Progenitor cell of endocrine pancreas (in vitro differentiated cells): Measurements from ENCODE around the gene KCTD5. TPM values are rescaled to one million over a fixed set of nuclear protein-coding genes. Genes with fewer than 3 reads are reported as not detected.

Source experiments
- DNase-seq: peaks from one replicate; pipeline ENCODE4 v3.0.0; 2021; ENCODE audit warnings: low spot score; ENCODE audit not compliant: unreplicated experiment
- H3K27ac Mint-ChIP-seq: 2 replicates; pipeline ENCODE4 v1.8.0; 2021; ENCODE audit warnings: mild to moderate bottlenecking, moderate library complexity, mixed read lengths
- H3K27me3 Mint-ChIP-seq: 2 replicates; pipeline ENCODE4 v1.8.0; 2021; ENCODE audit warnings: mixed read lengths
- H3K36me3 Mint-ChIP-seq: 2 replicates; pipeline ENCODE4 v1.8.0; 2022; ENCODE audit warnings: mixed read lengths; ENCODE audit not compliant: insufficient read depth
- H3K4me1 Mint-ChIP-seq: 2 replicates; pipeline ENCODE4 v1.8.0; 2021; ENCODE audit warnings: low read depth, mixed read lengths
- H3K4me3 Mint-ChIP-seq: 2 replicates; pipeline ENCODE4 v1.8.0; 2021; ENCODE audit warnings: low read depth, mild to moderate bottlenecking, moderate library complexity, mixed read lengths
- H3K9me3 Mint-ChIP-seq: 2 replicates; pipeline ENCODE4 v1.8.0; 2021; ENCODE audit warnings: low read depth, mixed read lengths
- CTCF ChIP-seq: fragments of 200-600 bp; sonication (generic); IDR thresholded peaks from one replicate; pipeline ENCODE4 v1.5.0; 2021; ENCODE audit warnings: antibody characterized with exemption, mild to moderate bottlenecking; ENCODE audit not compliant: unreplicated experiment
- total RNA-seq: library from RNA; stranded (reverse); gene quantifications from 2 replicates; pipeline ENCODE4 v1.2.1, GENCODE V29; 2021

The KCTD5 gene
- total RNA-seq, 1 donor from 2014 or later = 21.4 TPM

GRCh38 chr16:2708290-2708639 is 25.9 kb downstream of the KCTD5 start:
- no peaks in the 10 kb centered on the region for H3K4me1 Mint-ChIP-seq
- H3K27me3 Mint-ChIP-seq = no peaks in the 10 kb centered on the region

GRCh38 chr16:2708955-2709587 is 26.7 kb downstream of the KCTD5 start:
- Mint-ChIP-seq H3K4me3 (no peak overlapping the region), H3K4me1 (no peaks in the 10 kb centered on the region), H3K27ac (no peak overlapping the region), H3K36me3 (no peaks in the 10 kb centered on the region), H3K9me3 (no peaks in the 10 kb centered on the region), H3K27me3 (no peaks in the 10 kb centered on the region)
- DNase-seq = no peak
- TF ChIP-seq CTCF = no peak

More at GRCh38 chr16:2708290-2708639, 25.9 kb downstream of the KCTD5 start:
- no peak for TF ChIP-seq CTCF
- no peaks in the 10 kb centered on the region for H3K9me3 Mint-ChIP-seq
- H3K27ac Mint-ChIP-seq = no peak overlapping the region
- DNase-seq = no peak
- H3K4me3 Mint-ChIP-seq = no peak overlapping the region
- no peaks in the 10 kb centered on the region for H3K36me3 Mint-ChIP-seq

- Mint-ChIP-seq H3K27ac (no peak overlapping the region), H3K36me3 (no peaks in the 10 kb centered on the region), H3K27me3 (peaks cover 2% of the 10 kb centered on the region)
These were observed 27.3 kb downstream of the KCTD5 start for GRCh38 chr16:2709588-2709984.

GRCh38 chr16:2710021-2710710 is 27.8 kb downstream of the KCTD5 start:
- no peaks in the 10 kb centered on the region for H3K36me3 Mint-ChIP-seq
- H3K27ac Mint-ChIP-seq = no peak overlapping the region
- no peaks in the 10 kb centered on the region for H3K4me1 Mint-ChIP-seq
- no peak for DNase-seq
- no peak overlapping the region for H3K4me3 Mint-ChIP-seq
- no peaks in the 10 kb centered on the region for H3K9me3 Mint-ChIP-seq
- peaks cover 7% of the 10 kb centered on the region for H3K27me3 Mint-ChIP-seq
- TF ChIP-seq CTCF = no peak

More at GRCh38 chr16:2709588-2709984, 27.3 kb downstream of the KCTD5 start:
- no peak for DNase-seq
- Mint-ChIP-seq H3K4me1 (no peaks in the 10 kb centered on the region), H3K4me3 (no peak overlapping the region), H3K9me3 (no peaks in the 10 kb centered on the region)
- no peak for TF ChIP-seq CTCF

GRCh38 chr16:2710711-2711231 is 28.4 kb downstream of the KCTD5 start:
- no peaks in the 10 kb centered on the region for H3K36me3 Mint-ChIP-seq
- H3K9me3 Mint-ChIP-seq = no peaks in the 10 kb centered on the region
- peaks cover 7% of the 10 kb centered on the region for H3K27me3 Mint-ChIP-seq
- no peak for DNase-seq
- no peak overlapping the region for H3K27ac Mint-ChIP-seq
- H3K4me1 Mint-ChIP-seq = no peaks in the 10 kb centered on the region
- no peak for TF ChIP-seq CTCF
- no peak overlapping the region for H3K4me3 Mint-ChIP-seq
